Measurements from ENCODE around the gene KLF13.

Gene KLF13

DNA sequence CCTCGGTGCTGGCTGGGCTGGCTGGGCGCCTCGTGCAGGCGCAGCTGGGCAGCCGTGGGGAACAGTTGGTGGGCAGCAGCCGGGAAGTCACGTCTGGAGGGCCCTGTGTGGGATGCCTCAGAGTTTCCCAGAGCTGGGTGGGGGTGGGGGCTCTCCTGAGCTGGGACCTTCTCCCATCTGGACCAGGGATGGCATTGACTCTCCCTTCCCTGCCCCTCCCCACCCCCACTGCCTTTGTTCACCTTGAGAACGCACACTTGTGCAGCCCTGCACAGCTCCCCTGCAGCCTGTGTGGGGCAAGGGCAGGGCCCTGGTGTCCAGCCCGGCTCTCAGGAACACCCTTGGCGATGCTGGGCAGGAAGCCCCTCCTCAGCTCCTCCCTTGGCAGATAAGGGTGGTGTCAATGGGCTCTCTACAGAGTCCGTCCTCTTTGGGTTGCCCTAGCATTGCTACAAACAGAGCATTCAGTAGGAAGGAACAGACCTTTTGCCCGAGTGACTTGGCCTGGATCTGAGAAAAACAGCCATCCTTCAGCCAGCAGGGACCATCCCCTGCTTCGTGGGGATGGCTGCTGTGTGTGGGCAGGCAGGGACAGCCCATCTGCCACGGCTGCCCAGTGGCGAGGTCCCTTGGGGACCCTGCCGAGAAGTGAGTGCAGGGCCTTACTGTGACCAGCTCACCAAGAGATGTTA is 25.5 kb upstream of the KLF13 start:
- no peak for FAIRE-seq

GRCh38 chr15:31301673-31301990 is 25.0 kb upstream of the KLF13 start:
- no peak for FAIRE-seq

- FAIRE-seq = no peak
Observed at GRCh38 chr15:31302029-31302657, 24.5 kb upstream of the KLF13 start.

GRCh38 chr15:31302778-31303725 is 23.6 kb upstream of the KLF13 start:
- no peak for FAIRE-seq

- FAIRE-seq = no peak
Observed at GRCh38 chr15:31303726-31304648, 22.6 kb upstream of the KLF13 start.

GRCh38 chr15:31304751-31305365 is 21.8 kb upstream of the KLF13 start:
- FAIRE-seq = no peak

DNA sequence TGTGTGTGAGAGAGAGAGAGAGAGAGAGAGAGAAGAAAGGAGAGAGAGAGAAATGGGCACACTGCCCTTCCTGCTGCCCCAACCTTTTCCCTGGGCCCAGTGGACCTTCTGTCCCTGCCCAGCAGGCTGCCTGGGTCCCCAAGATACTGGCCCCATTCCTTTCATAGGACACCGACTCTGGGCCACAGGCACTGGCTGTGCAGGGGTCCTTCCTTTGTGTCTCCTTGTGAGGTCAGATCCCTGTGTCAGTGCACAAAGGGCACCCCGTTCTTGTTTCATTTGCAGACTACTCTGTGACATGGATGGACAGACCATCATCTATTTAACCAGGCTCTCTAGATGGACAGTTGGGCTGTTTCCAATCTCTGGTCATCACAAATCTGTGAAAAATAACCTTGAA is 21.3 kb upstream of the KLF13 start:
- FAIRE-seq = no peak

GRCh38 chr15:31305796-31306425 is 20.7 kb upstream of the KLF13 start:
- no peak for FAIRE-seq

- no peak for FAIRE-seq
Observed at GRCh38 chr15:31306426-31307269, 20.0 kb upstream of the KLF13 start.

DNA sequence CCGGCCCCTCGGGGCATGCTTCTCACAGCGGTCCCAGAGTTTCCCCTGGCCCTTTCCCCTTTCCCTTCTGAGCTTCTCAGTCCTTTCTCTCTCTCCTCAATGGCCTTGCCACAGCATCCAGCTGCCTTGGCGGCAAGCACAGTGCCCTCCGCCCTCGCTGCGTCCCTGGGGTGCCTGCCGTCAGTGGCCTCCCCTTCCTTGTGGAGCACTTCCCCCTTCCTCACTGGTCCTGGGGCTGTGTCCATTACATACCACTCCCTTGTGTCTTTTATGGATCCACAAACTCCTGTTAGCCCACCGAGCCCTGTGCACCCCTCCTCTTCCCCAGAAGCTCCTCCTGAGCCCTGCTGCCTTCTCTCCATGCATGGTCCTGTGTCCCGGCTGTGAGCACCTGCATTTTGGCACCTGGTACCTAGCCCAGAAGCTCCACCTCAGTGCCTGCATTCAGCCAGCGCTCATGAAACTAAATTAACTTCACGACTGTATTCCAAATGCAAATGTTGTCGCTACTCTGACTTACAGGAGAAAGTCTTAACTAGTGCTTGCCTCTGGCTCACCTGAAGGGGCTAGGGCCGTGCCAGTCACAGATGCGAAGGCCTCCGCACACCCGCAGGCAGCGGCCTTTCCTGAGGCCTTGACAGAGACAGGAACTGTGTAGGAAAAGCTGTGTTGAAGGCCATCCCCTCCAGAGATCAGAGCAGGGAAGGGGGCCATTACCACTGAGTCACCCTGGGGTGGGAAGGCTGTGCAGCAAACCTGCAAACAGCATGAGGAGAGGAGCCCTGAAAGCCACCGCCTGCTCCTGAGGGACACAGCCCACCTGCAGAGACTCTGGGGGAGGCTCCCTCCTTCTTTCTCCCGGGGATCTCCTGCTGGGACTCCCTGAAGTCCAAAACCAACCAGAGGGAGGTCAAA is 19.1 kb upstream of the KLF13 start:
- FAIRE-seq = no peak

GRCh38 chr15:31308185-31308639 is 18.4 kb upstream of the KLF13 start:
- FAIRE-seq = no peak

DNA sequence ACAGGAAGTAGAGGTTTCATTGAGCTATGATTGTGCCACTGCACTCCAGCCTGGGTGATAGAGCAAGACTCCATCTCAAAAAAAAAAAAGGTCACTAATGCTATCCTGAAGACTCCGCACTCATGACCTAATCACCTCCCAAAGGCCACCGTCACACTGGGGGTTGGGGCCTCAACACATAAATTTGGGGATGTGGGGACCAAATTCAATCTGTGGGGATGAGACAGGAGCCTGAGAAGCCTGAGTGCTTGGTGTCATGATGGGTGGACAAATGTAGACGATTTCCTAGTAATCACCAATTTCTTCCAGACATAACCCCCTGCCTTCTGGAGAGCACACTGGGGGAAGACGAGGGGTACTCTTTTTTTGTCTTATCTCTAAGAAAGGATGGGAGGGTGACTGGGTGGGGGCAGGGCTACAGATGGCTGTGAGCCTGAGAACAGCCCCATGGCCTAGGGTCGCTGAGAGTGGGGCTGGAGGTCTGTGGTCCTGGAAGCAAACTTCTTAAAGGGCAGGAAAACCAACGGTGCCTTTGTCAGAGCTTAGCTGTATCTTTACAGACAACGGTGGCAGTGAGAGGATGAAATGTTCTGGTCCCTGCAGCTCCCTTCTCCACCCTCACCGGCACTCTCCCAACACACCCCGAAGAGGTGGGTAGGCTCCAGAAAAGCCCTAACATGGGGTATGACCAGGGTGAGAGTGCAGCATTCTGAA is 16.6 kb upstream of the KLF13 start:
- no peak for FAIRE-seq

- no peak for FAIRE-seq
Observed at GRCh38 chr15:31311735-31312619, 14.7 kb upstream of the KLF13 start.

DNA sequence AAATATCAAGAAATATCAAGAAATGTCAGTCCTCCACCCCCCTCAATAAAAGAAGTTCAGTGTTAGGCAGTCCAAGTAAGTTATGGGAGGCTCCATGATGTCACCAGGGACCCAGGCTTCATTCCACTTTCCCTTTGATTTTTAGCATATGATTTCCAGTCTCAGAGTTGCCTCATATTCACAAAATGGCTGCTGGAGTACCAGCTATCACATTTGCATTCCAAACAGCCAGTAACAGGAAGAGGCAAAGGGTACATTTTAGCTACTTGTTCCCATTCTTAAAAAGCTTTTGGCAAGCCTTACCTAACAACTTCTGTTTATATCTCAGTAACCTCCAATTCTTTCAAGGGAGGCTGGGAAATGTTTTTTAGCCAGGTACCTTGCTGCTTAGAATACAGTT is 13.4 kb upstream of the KLF13 start:
- FAIRE-seq = no peak

- FAIRE-seq = no peak
Observed at GRCh38 chr15:31314380-31314779, 12.3 kb upstream of the KLF13 start.

GRCh38 chr15:31316135-31316795 is 10.4 kb upstream of the KLF13 start:
- no peak for FAIRE-seq

- no peak for FAIRE-seq
Observed at GRCh38 chr15:31317017-31317416, 9.6 kb upstream of the KLF13 start.

Measured in A204.1 (cell line).